H1 (cell line): ENCODE results near the gene OXTR. TPM values are rescaled to one million over a fixed set of nuclear protein-coding genes. Genes with fewer than 3 reads are reported as not detected.

Source experiments
- CTCF ChIA-PET: fragments of 300-600 bp; sonication (Branson Sonifier 250); formaldehyde crosslinking; loops from one replicate; lab custom pipeline; 2021; ENCODE audit not compliant: partially characterized antibody; lab: Charles Lee
- POLR2A ChIA-PET: fragments of 300-600 bp; sonication (Branson Sonifier 250); formaldehyde crosslinking; loops from one replicate; lab custom pipeline; 2021; ENCODE audit warnings: inconsistent platforms; ENCODE audit not compliant: partially characterized antibody; lab: Charles Lee
- DNase-seq, 2 experiments: peaks; one replicate each; pipeline versions ENCODE4 v3.0.0 to v3.0.0-alpha.2; 2010 to 2022; ENCODE audit warnings: low spot score in 2 of 2, low read depth in 1 of 2, mixed read lengths in 1 of 2
- FAIRE-seq: peaks from 2 replicates; lab custom pipeline; 2011; peaks lifted over from hg19 to GRCh38; lab: Jason Lieb, UNC
- H2AFZ ChIP-seq: 2 replicates; pipeline ENCODE4 v1.8.1; 2012; ENCODE audit warnings: low read length, inconsistent platforms
- H2AK5ac ChIP-seq: 2 replicates; pipeline ENCODE4 v1.6.1; 2013; ENCODE audit warnings: low read depth, low read length
- H2BK120ac ChIP-seq: replicated peaks from 2 replicates; pipeline ENCODE3; 2013; ENCODE audit warnings: low read depth, low read length, inconsistent platforms
- H2BK12ac ChIP-seq: 2 replicates; pipeline ENCODE4 v1.6.1; 2013; ENCODE audit warnings: low read depth, low read length
- H2BK15ac ChIP-seq: 2 replicates; pipeline ENCODE4 v1.6.1; 2013; ENCODE audit warnings: low read length
- H2BK20ac ChIP-seq: 2 replicates; pipeline ENCODE4 v1.6.1; 2013; ENCODE audit warnings: low read length
- H2BK5ac ChIP-seq: 2 replicates; pipeline ENCODE4 v1.6.1; 2013; ENCODE audit warnings: low read depth, low read length
- H3K14ac ChIP-seq: 2 replicates; pipeline ENCODE4 v1.6.1; 2013; ENCODE audit warnings: inconsistent platforms; ENCODE audit not compliant: insufficient read length
- H3K18ac ChIP-seq: 2 replicates; pipeline ENCODE4 v1.6.1; 2013; ENCODE audit warnings: low read length; ENCODE audit errors: extremely low read depth
- H3K23ac ChIP-seq: 2 replicates; pipeline ENCODE4 v1.6.1; 2013; ENCODE audit warnings: inconsistent platforms; ENCODE audit not compliant: insufficient read length
- H3K23me2 ChIP-seq: 2 replicates; pipeline ENCODE4 v1.6.1; 2013; ENCODE audit warnings: low read depth, low read length
- H3K27ac ChIP-seq: 2 replicates; pipeline ENCODE4 v1.6.1; 2011; ENCODE audit warnings: low read depth, low read length, inconsistent platforms
- H3K27me3 ChIP-seq, 4 experiments: replicated peaks in 1 of 4; 1 replicate in 1 of 4; 2 replicates in 3 of 4; pipeline versions ENCODE4 v1.6.1 to v1.8.1; 2011 to 2013; ENCODE audit warnings: low read length in 3 of 4, mild to moderate bottlenecking in 3 of 4, inconsistent platforms in 2 of 4, mixed read lengths in 2 of 4, moderate library complexity in 1 of 4; ENCODE audit not compliant: control insufficient read depth in 3 of 4, insufficient read depth in 3 of 4; ENCODE audit errors: extremely low read depth in 1 of 4
- H3K36me3 ChIP-seq, 4 experiments: 2 replicates each; pipeline versions ENCODE4 v1.6.1 to v1.8.1; 2011 to 2013; ENCODE audit warnings: mild to moderate bottlenecking in 4 of 4, low read length in 3 of 4, moderate library complexity in 2 of 4, control low read depth in 1 of 4, inconsistent platforms in 1 of 4; ENCODE audit not compliant: insufficient read depth in 4 of 4, control insufficient read depth in 2 of 4
- H3K4ac ChIP-seq: replicated peaks from 2 replicates; pipeline ENCODE3; 2013; ENCODE audit warnings: low read length, low read depth, mixed read lengths, inconsistent platforms; ENCODE audit not compliant: insufficient read length
- H3K4me1 ChIP-seq, 4 experiments: replicated peaks in 1 of 4; 1 replicate in 1 of 4; 2 replicates in 3 of 4; pipeline versions ENCODE4 v1.6.1 to v1.8.1; 2011 to 2013; ENCODE audit warnings: low read length in 3 of 4, inconsistent platforms in 2 of 4, mixed read lengths in 1 of 4; ENCODE audit not compliant: insufficient read depth in 4 of 4, control insufficient read depth in 3 of 4
- H3K4me2 ChIP-seq, 2 experiments: 2 replicates each; pipeline versions ENCODE4 v1.6.1 to v1.8.1; 2011 to 2013; ENCODE audit warnings: low read depth in 2 of 2, low read length in 2 of 2, control low read depth in 1 of 2, inconsistent platforms in 1 of 2, mild to moderate bottlenecking in 1 of 2; ENCODE audit not compliant: insufficient read depth in 1 of 2
- H3K4me3 ChIP-seq, 4 experiments: fragments of 200-600, 300-600 bp in 1 of 4; sonication (generic), shearing (Covaris generic), sonication (Bioruptor Twin) in 1 of 4; 2 replicates each; pipeline versions ENCODE4 v1.5.1 to v1.8.1; 2011 to 2016; ENCODE audit warnings: low read length in 4 of 4, low read depth in 3 of 4, control low read depth in 2 of 4, inconsistent platforms in 2 of 4, mild to moderate bottlenecking in 2 of 4, mixed read lengths in 1 of 4, moderate library complexity in 1 of 4; ENCODE audit not compliant: insufficient read depth in 2 of 4; ENCODE audit errors: extremely low read depth in 1 of 4
- H3K56ac ChIP-seq: replicated peaks from 2 replicates; pipeline ENCODE3; 2013; ENCODE audit warnings: low read depth, mild to moderate bottlenecking, mixed read lengths, low read length, inconsistent platforms; ENCODE audit not compliant: insufficient read length
- H3K79me1 ChIP-seq: 2 replicates; pipeline ENCODE4 v1.6.1; 2013; ENCODE audit warnings: low read depth, low read length, control low read depth
- H3K79me2 ChIP-seq, 2 experiments: 2 replicates each; pipeline versions ENCODE4 v1.6.1 to v1.8.1; 2012 to 2013; ENCODE audit warnings: low read length in 2 of 2, mild to moderate bottlenecking in 2 of 2, inconsistent platforms in 1 of 2; ENCODE audit not compliant: insufficient read depth in 2 of 2, control insufficient read depth in 1 of 2
- H3K9ac ChIP-seq, 4 experiments: replicated peaks in 1 of 4; 1 replicate in 1 of 4; 2 replicates in 3 of 4; pipeline versions ENCODE4 v1.6.1 to v1.8.1; 2011 to 2013; ENCODE audit warnings: low read depth in 3 of 4, low read length in 3 of 4, control low read depth in 2 of 4, mild to moderate bottlenecking in 2 of 4, moderate library complexity in 2 of 4, inconsistent platforms in 1 of 4; ENCODE audit errors: extremely low read depth in 1 of 4
- H3K9me3 ChIP-seq, 2 experiments: 2 replicates each; pipeline versions ENCODE4 v1.6.1 to v1.8.1; 2012 to 2013; ENCODE audit warnings: mild to moderate bottlenecking in 2 of 2, moderate library complexity in 2 of 2, control low read depth in 1 of 2, inconsistent platforms in 1 of 2, low read depth in 1 of 2, low read length in 1 of 2, mixed read lengths in 1 of 2; ENCODE audit not compliant: insufficient read depth in 2 of 2
- H4K20me1 ChIP-seq, 2 experiments: replicated peaks in 1 of 2; 2 replicates each; pipeline versions ENCODE3 to v1.8.1; 2011 to 2013; ENCODE audit warnings: inconsistent platforms in 2 of 2, low read length in 2 of 2, mild to moderate bottlenecking in 1 of 2; ENCODE audit not compliant: insufficient read depth in 2 of 2, control insufficient read depth in 1 of 2
- H4K5ac ChIP-seq: 2 replicates; pipeline ENCODE4 v1.6.1; 2013; ENCODE audit warnings: low read length, low read depth, mixed read lengths, inconsistent platforms; ENCODE audit not compliant: insufficient read length
- H4K8ac ChIP-seq: 2 replicates; pipeline ENCODE4 v1.8.0; 2013; ENCODE audit warnings: mild to moderate bottlenecking, moderate library complexity, low read length, inconsistent platforms; ENCODE audit not compliant: insufficient read depth; ENCODE audit errors: extremely low read depth
- H4K91ac ChIP-seq: replicated peaks from 2 replicates; pipeline ENCODE3; 2013; ENCODE audit warnings: low read length, mixed read lengths, inconsistent platforms; ENCODE audit not compliant: insufficient read length
- ATF3 ChIP-seq: IDR thresholded peaks from 2 replicates; pipeline ENCODE4 v1.6.1; 2011; ENCODE audit warnings: low read depth, mild to moderate bottlenecking, low read length; ENCODE audit not compliant: insufficient read depth
- BACH1 ChIP-seq: IDR thresholded peaks from 2 replicates; pipeline ENCODE4 v1.6.1; 2012; ENCODE audit warnings: low read length, improper control_type of control experiment
- EP300 ChIP-seq, 2 experiments: IDR thresholded peaks; 1 replicate in 1 of 2; 2 replicates in 1 of 2; pipeline ENCODE4 v1.6.1; 2011 to 2012; ENCODE audit warnings: low read depth in 2 of 2, low read length in 2 of 2, mild to moderate bottlenecking in 2 of 2, borderline replicate concordance in 1 of 2, inconsistent platforms in 1 of 2, moderate library complexity in 1 of 2
- JUN ChIP-seq: IDR thresholded peaks from 2 replicates; pipeline ENCODE4 v1.6.1; 2011; ENCODE audit warnings: low read depth, mild to moderate bottlenecking, improper control_type of control experiment, low read length
- MAFK ChIP-seq: IDR thresholded peaks from 2 replicates; pipeline ENCODE4 v1.6.1; 2012; ENCODE audit warnings: low read depth, mild to moderate bottlenecking, improper control_type of control experiment, low read length
- RAD21 ChIP-seq, 2 experiments: IDR thresholded peaks in 1 of 2; conservative IDR thresholded peaks in 1 of 2; 2 replicates each; pipeline ENCODE4 v1.6.1; 2011; ENCODE audit warnings: low read depth in 2 of 2, low read length in 2 of 2, improper control_type of control experiment in 1 of 2, inconsistent platforms in 1 of 2, mild to moderate bottlenecking in 1 of 2, moderate library complexity in 1 of 2
- TCF12 ChIP-seq: IDR thresholded peaks from 2 replicates; pipeline ENCODE4 v1.6.1; 2011; ENCODE audit warnings: low read depth, mild to moderate bottlenecking, low read length
- WGBS, 2 experiments: shearing (Covaris generic) in 1 of 2; methylation state at CpG; one replicate each; pipeline versions ENCODE4 v1.1.6 to v1.1.7; 2013 to 2015; ENCODE audit warnings: low lambda C conversion rate in 2 of 2, mixed read lengths in 2 of 2, inconsistent platforms in 1 of 2, low coverage in 1 of 2, missing lambda C conversion rate in 1 of 2; ENCODE audit not compliant: insufficient replicate concordance in 2 of 2, insufficient coverage in 1 of 2, insufficient read length in 1 of 2; ENCODE audit errors: extremely low coverage in 1 of 2, missing lambda C conversion rate in 1 of 2; 5-methylcytosine and 5-hydroxymethylcytosine counted together
- polyA plus RNA-seq, 7 experiments: library from polyadenylated mRNA; depleted of rRNA in 3 of 7; stranded (reverse) in 5 of 7; unstranded in 2 of 7; fragments of >200 nt in 5 of 7; fragments of 200-250 nt in 2 of 7; gene quantifications; 1 replicate in 5 of 7; 2 replicates in 1 of 7; 4 replicates in 1 of 7; pipeline versions ENCODE4 v1.2.1 to v1.2.3, GENCODE V29; 2011 to 2013; ENCODE audit warnings: missing spikeins in 2 of 7, mixed read lengths in 2 of 7
- total RNA-seq: library from RNA; stranded (reverse); fragmentation: NEBNext Ultra II Directional; extraction: Animal tissue kit (Norgen Biotek cat#: 25700); gene quantifications from 2 replicates; pipeline ENCODE4 v1.2.1, GENCODE V29; 2021

OXTR gene
- total and polyA plus RNA-seq, 2 of the 8 experiments (the other 6 are each of a cell fraction or from before 2014, with no cell fraction given): 0.77 to 2.3 TPM

DNA sequence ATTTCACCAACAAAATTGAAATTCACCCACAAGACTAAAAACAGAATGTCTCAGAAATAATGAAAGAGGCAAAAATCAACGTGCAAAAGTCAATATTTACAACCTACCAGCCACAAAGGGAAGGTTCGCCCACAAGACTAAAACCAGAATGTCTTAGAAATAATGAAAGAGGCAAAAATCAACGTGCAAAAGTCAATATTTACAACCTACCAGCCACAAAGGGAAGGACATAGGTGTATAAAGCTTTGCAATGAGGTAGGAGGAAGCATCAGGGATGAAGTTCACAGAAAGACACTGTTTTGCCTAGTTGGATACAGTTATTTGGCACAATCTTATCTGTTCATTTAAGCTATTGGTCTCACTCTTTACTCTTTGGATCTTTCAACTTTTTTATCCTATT is 14.3 kb downstream of the OXTR start:
- FAIRE-seq (peak; percentile 24), DNase-seq (no peak)
- TF ChIP-seq TCF12: no peak
- no peak for TF ChIP-seq RAD21 (IDR thresholded peaks at IDR 0.05 in 1 of 2, conservative IDR thresholded peaks at IDR 0.05 in 1 of 2; ENCODE audit: low read depth in 2 of 2, low read length in 2 of 2)
- TF ChIP-seq BACH1: no peak
- no peak for TF ChIP-seq EP300 (IDR thresholded peaks at IDR 0.05; ENCODE audit: borderline replicate concordance in 1 of 2, low read depth in 2 of 2, low read length in 2 of 2)
- TF ChIP-seq ATF3: no peak
- no peak for TF ChIP-seq JUN
- no peak for TF ChIP-seq MAFK
- Histone ChIP-seq H4K8ac (no peak overlapping the region), H2BK20ac (no peak overlapping the region), H3K56ac (no peak overlapping the region), H3K18ac (no peak overlapping the region), H2BK120ac (no peak overlapping the region), H4K20me1 (peaks cover 0 to 2% of the 10 kb centered on the region in 2 experiments), H3K14ac (no peak overlapping the region), H2BK15ac (no peak overlapping the region), H3K4me1 (peaks cover 0 to 3% (median 1%) of the 10 kb centered on the region in 4 experiments; a peak in 3 of 7 replicates), H3K36me3 (no peaks in the 10 kb centered on the region), H3K23ac (no peak overlapping the region), H3K27ac (no peak overlapping the region), H3K23me2 (no peaks in the 10 kb centered on the region), H3K4me2 (no peak overlapping the region), H3K9me3 (no peaks in the 10 kb centered on the region), H2AK5ac (no peak overlapping the region), H3K79me1 (no peaks in the 10 kb centered on the region), H4K5ac (no peak overlapping the region), H2AFZ (no peak overlapping the region), H3K4me3 (no peak overlapping the region), H3K4ac (no peak overlapping the region), H3K27me3 (peaks cover 0 to 4% (median 0%) of the 10 kb centered on the region in 4 experiments; a peak in 2 of 7 replicates), H2BK12ac (no peak overlapping the region), H4K91ac (no peak overlapping the region), H2BK5ac (no peak overlapping the region), H3K79me2 (no peaks in the 10 kb centered on the region), H3K9ac (no peak overlapping the region)
- POLR2A ChIA-PET: interaction anchor here (1.5 kb wide), 1 partner anchor 11 kb away, joined by 5 read pairs; no protein-coding TSS in a partner anchor
- CTCF ChIA-PET: interaction anchor here (0.6 to 3.7 kb wide), 21 partner anchors 8 to 1158 kb away, joined by 3 to 27 read pairs (median 4); partner anchors contain the start of gene OXTR
- WGBS, 2 experiments: 82% methylated on average over 3 of the region's 3 CpGs; no CpG with 5 or more reads in 1 of the 2 experiments
